ENCODE measurements around the gene SH2D3A. TPM values are rescaled to one million over a fixed set of nuclear protein-coding genes. Genes with fewer than 3 reads are reported as not detected.
A peak's percentile ranks its signal among the peaks of the same experiment; 100 is the strongest.

SH2D3A gene
- total RNA-seq, 1 experiment from 2014 or later = 2.2 TPM

DNA sequence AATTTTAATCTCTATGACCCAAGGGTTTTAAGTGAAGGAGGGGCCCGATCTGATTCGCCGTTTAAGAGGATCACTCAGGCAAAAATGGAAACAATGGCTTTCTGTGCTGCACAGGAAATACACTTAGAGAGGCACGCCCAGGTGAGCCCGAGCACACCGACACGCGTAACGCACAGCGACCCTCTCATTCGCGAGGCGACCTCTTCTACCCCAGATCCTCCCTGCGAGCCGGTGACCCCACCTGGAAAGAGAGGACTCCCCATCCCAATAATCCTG lies 216 bp downstream of the SH2D3A start:
- Histone ChIP-seq H3K27me3 (ENCODE audit: control insufficient read depth, insufficient read depth, low read length) (no peaks in the 10 kb centered on the region), H3K4me1 (ENCODE audit: control insufficient read depth, insufficient read depth, low read length) (0 out of 2 replicates have a peak, but pooled peaks cover 2% of the 10 kb centered on the region), H3K27ac (ENCODE audit: low read length) (peak overlapping the region; percentile 39; the same call in 1 of the 2 replicates), H3K9me3 (ENCODE audit: control insufficient read depth, insufficient read depth, low read depth, low read length) (no peaks in the 10 kb centered on the region), H3K4me3 (ENCODE audit: low read depth in 2 of 2, low read length in 2 of 2) (peak overlapping the region; percentile 50 to 64), H3K36me3 (ENCODE audit: control insufficient read depth, insufficient read depth, low read length) (peaks cover 3% of the 10 kb centered on the region; the same call in 1 of the 2 replicates)
- ATAC-seq (peak; percentile 15; the same call in 1 of the 2 replicates), DNase-seq (ENCODE audit: low read depth, low spot score) (no peak)
- in situ Hi-C loops (cut with HindIII; ENCODE audit: low pct_unique_long_range_greater_than_20kb, low sequenced_read_pairs) (no loop called here), intact Hi-C loops (cut with micrococcal nuclease; ENCODE audit: unreplicated experiment) (no loop called here)
- ChIA-PET POLR2A (no interaction called here), CTCF (interaction anchor here (0.6 kb wide), 1 partner anchor 96 kb away, joined by 5 read pairs; no protein-coding TSS in a partner anchor)
- BruUV-seq (replicated peaks) = no TSS peak
- TF ChIP-seq, protein P1, sequence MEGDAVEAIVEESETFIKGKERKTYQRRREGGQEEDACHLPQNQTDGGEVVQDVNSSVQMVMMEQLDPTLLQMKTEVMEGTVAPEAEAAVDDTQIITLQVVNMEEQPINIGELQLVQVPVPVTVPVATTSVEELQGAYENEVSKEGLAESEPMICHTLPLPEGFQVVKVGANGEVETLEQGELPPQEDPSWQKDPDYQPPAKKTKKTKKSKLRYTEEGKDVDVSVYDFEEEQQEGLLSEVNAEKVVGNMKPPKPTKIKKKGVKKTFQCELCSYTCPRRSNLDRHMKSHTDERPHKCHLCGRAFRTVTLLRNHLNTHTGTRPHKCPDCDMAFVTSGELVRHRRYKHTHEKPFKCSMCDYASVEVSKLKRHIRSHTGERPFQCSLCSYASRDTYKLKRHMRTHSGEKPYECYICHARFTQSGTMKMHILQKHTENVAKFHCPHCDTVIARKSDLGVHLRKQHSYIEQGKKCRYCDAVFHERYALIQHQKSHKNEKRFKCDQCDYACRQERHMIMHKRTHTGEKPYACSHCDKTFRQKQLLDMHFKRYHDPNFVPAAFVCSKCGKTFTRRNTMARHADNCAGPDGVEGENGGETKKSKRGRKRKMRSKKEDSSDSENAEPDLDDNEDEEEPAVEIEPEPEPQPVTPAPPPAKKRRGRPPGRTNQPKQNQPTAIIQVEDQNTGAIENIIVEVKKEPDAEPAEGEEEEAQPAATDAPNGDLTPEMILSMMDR (IDR thresholded peaks at IDR 0.05) = no peak
- TF ChIP-seq TCF7L2 (IDR thresholded peaks at IDR 0.05; ENCODE audit: low read depth, low read length) (no peak), POLR2AphosphoS5 (IDR thresholded peaks at IDR 0.05; ENCODE audit: low read depth, low read length) (no peak), SIN3A (IDR thresholded peaks at IDR 0.05; ENCODE audit: borderline replicate concordance, insufficient read depth, low read depth, low read length) (no peak)
- TF ChIP-seq, protein P2, sequence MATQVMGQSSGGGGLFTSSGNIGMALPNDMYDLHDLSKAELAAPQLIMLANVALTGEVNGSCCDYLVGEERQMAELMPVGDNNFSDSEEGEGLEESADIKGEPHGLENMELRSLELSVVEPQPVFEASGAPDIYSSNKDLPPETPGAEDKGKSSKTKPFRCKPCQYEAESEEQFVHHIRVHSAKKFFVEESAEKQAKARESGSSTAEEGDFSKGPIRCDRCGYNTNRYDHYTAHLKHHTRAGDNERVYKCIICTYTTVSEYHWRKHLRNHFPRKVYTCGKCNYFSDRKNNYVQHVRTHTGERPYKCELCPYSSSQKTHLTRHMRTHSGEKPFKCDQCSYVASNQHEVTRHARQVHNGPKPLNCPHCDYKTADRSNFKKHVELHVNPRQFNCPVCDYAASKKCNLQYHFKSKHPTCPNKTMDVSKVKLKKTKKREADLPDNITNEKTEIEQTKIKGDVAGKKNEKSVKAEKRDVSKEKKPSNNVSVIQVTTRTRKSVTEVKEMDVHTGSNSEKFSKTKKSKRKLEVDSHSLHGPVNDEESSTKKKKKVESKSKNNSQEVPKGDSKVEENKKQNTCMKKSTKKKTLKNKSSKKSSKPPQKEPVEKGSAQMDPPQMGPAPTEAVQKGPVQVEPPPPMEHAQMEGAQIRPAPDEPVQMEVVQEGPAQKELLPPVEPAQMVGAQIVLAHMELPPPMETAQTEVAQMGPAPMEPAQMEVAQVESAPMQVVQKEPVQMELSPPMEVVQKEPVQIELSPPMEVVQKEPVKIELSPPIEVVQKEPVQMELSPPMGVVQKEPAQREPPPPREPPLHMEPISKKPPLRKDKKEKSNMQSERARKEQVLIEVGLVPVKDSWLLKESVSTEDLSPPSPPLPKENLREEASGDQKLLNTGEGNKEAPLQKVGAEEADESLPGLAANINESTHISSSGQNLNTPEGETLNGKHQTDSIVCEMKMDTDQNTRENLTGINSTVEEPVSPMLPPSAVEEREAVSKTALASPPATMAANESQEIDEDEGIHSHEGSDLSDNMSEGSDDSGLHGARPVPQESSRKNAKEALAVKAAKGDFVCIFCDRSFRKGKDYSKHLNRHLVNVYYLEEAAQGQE (IDR thresholded peaks at IDR 0.05; ENCODE audit: insufficient read depth in 1 of 2, low read depth in 2 of 2, low read length in 1 of 2) = no peak

DNA sequence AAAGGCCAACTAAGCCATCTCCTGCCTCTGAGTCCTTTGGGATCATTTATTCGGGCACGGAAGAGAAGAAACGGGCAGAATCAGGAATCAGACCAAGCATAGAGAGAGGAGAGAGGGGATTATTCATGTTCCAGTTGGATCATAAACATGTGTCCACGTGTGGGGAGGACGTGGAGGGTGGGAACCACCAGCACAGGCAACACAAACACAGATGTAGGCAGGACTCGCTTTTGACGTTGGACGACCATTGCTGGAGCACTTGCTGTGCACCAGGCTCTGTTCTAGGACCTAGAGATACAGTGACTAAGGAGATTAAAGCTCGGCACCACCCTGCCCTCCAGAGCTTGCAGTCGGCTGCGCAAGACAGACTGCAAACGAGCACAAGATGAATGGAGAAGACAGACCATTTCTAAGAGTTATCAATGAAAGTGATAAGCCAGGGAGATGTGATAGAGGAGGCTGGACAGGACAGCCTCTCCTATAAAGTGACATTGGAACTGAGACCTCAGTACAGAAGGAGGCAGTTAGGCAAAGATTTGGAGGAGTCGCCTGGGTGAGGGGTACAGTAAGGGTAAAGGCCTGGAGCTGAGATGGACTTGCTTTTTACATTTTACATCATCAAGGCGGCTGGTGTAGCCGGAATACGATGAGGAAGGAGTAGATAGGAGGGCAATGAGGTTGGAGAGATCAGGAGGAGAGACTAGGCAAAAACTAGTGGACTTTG lies 716 bp downstream of the SH2D3A start:
- ChIA-PET POLR2A (no interaction called here), CTCF (interaction anchor here (0.6 kb wide), 1 partner anchor 97 kb away, joined by 5 read pairs; no protein-coding TSS in a partner anchor)
- Histone ChIP-seq H3K27me3 (ENCODE audit: control insufficient read depth, insufficient read depth, low read length) (no peaks in the 10 kb centered on the region), H3K4me3 (ENCODE audit: low read depth in 2 of 2, low read length in 2 of 2) (peak overlapping the region; percentile 50 to 64), H3K27ac (ENCODE audit: low read length) (peak overlapping the region; percentile 39; the same call in 1 of the 2 replicates), H3K36me3 (ENCODE audit: control insufficient read depth, insufficient read depth, low read length) (peaks cover 3% of the 10 kb centered on the region; the same call in 1 of the 2 replicates), H3K4me1 (ENCODE audit: control insufficient read depth, insufficient read depth, low read length) (0 out of 2 replicates have a peak, but pooled peaks cover 2% of the 10 kb centered on the region), H3K9me3 (ENCODE audit: control insufficient read depth, insufficient read depth, low read depth, low read length) (no peaks in the 10 kb centered on the region)
- no peak for TF ChIP-seq TCF7L2 (IDR thresholded peaks at IDR 0.05; ENCODE audit: low read depth, low read length)
- peak; percentile 16 for ATAC-seq
- in situ Hi-C loops (cut with HindIII; ENCODE audit: low pct_unique_long_range_greater_than_20kb, low sequenced_read_pairs) = no loop called here
- intact Hi-C loops (cut with micrococcal nuclease; ENCODE audit: unreplicated experiment) = no loop called here
- no TSS peak for BruUV-seq (replicated peaks)
- DNase-seq (ENCODE audit: low read depth, low spot score) = no peak

DNA sequence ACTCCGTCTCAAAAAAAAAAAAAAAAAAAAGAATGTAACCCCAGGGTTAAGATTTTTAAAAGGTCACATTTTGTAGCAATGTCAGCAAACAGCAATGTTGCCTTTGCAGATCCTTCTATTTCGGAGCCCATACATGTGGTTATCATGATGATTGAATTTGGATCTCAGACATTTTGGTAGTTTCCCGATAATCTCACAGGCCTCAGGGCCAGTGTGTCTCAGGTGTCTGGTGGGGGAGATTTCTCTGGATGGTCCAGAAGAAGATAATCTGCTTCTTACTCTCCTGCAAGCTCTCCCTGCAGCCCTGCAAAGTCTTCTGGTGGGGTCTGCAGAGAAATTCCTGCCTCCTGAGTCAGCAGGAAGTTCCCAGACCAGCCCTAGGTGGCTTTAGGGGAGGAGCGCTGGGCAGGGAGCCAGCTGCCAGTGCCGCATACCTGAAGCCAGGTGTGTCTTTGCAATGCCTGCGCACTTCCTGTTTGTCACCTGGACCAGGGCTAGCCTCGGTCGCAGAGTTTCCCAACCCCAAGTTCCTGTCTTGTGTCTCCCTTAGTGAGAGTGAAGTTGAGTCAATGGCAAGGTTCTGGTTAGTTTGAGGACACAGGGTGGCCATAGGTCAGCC lies 1.4 kb downstream of the SH2D3A start:
- ChIA-PET CTCF (no interaction called here), POLR2A (no interaction called here)
- intact Hi-C loops (cut with micrococcal nuclease; ENCODE audit: unreplicated experiment) (no loop called here), in situ Hi-C loops (cut with HindIII; ENCODE audit: low pct_unique_long_range_greater_than_20kb, low sequenced_read_pairs) (no loop called here)
- Histone ChIP-seq H3K9me3 (ENCODE audit: control insufficient read depth, insufficient read depth, low read depth, low read length) (no peaks in the 10 kb centered on the region), H3K36me3 (ENCODE audit: control insufficient read depth, insufficient read depth, low read length) (peaks cover 3% of the 10 kb centered on the region; the same call in 1 of the 2 replicates), H3K27me3 (ENCODE audit: control insufficient read depth, insufficient read depth, low read length) (no peaks in the 10 kb centered on the region), H3K4me3 (ENCODE audit: low read depth in 2 of 2, low read length in 2 of 2) (peak overlapping the region in 1 of 2 experiments; percentile 64; a peak in 1 of 4 replicates), H3K4me1 (ENCODE audit: control insufficient read depth, insufficient read depth, low read length) (0 out of 2 replicates have a peak, but pooled peaks cover 2% of the 10 kb centered on the region), H3K27ac (ENCODE audit: low read length) (no peak overlapping the region)
- DNase-seq (ENCODE audit: low read depth, low spot score) (no peak), ATAC-seq (no peak)
- no TSS peak for BruUV-seq (replicated peaks)
- TF ChIP-seq SIN3A (IDR thresholded peaks at IDR 0.05; ENCODE audit: borderline replicate concordance, insufficient read depth, low read depth, low read length) (no peak), POLR2AphosphoS5 (IDR thresholded peaks at IDR 0.05; ENCODE audit: low read depth, low read length) (no peak), TCF7L2 (IDR thresholded peaks at IDR 0.05; ENCODE audit: low read depth, low read length) (no peak)
- TF ChIP-seq, protein P1 (IDR thresholded peaks at IDR 0.05) = no peak
- TF ChIP-seq, protein P2 (IDR thresholded peaks at IDR 0.05; ENCODE audit: insufficient read depth in 1 of 2, low read depth in 2 of 2, low read length in 1 of 2) = no peak
